DND-41 (cell line): Measurements from ENCODE around the gene MTOR.

ENCODE experiments used
- ATAC-seq: fragments of 200-7000 bp; cut with Tn5 transposase; 3 replicates; pipeline ENCODE4 v1.9.1; 2021; ENCODE audit warnings: low read depth; ENCODE audit not compliant: insufficient read depth
- DNase-seq: peaks from one replicate; pipeline ENCODE4 v3.0.0-alpha.2; 2020
- H2AFZ ChIP-seq: 2 replicates; pipeline ENCODE4 v1.6.0; 2012; ENCODE audit warnings: low read depth, low read length
- H3K27ac ChIP-seq: 2 replicates; pipeline ENCODE4 v1.5.1; 2012; ENCODE audit warnings: low read length, inconsistent platforms
- H3K27me3 ChIP-seq: fragments of 200-600 bp; sonication (generic); 2 replicates; pipeline ENCODE4 v1.6.0; 2012; ENCODE audit warnings: low read length, mild to moderate bottlenecking, inconsistent platforms; ENCODE audit not compliant: insufficient read depth, poor library complexity
- H3K36me3 ChIP-seq: 2 replicates; pipeline ENCODE4 v1.5.1; 2012; ENCODE audit warnings: low read length, inconsistent platforms; ENCODE audit not compliant: insufficient read depth
- H3K4me1 ChIP-seq: 2 replicates; pipeline ENCODE4 v1.5.1; 2012; ENCODE audit warnings: mild to moderate bottlenecking, low read length; ENCODE audit not compliant: insufficient read depth
- H3K4me2 ChIP-seq: 2 replicates; pipeline ENCODE4 v1.6.0; 2012; ENCODE audit warnings: mild to moderate bottlenecking, moderate library complexity, low read length, inconsistent platforms; ENCODE audit not compliant: insufficient read depth
- H3K4me3 ChIP-seq, 2 experiments: fragments of 200-600 bp in 1 of 2; shearing (Covaris generic) in 1 of 2; 2 replicates each; pipeline ENCODE4 v1.5.1; 2012 to 2016; ENCODE audit warnings: inconsistent platforms in 2 of 2, low read length in 2 of 2, mild to moderate bottlenecking in 2 of 2, low read depth in 1 of 2, moderate library complexity in 1 of 2
- H3K79me2 ChIP-seq: 2 replicates; pipeline ENCODE4 v1.6.0; 2012; ENCODE audit warnings: low read length, inconsistent platforms; ENCODE audit not compliant: insufficient read depth
- H3K9ac ChIP-seq: 2 replicates; pipeline ENCODE4 v1.6.0; 2012; ENCODE audit warnings: low read depth, mild to moderate bottlenecking, inconsistent platforms, low read length, moderate library complexity
- H3K9me3 ChIP-seq: 2 replicates; pipeline ENCODE4 v1.5.1; 2012; ENCODE audit warnings: low read length, moderate library complexity, mild to moderate bottlenecking, inconsistent platforms; ENCODE audit not compliant: insufficient read depth, severe bottlenecking
- H4K20me1 ChIP-seq: 2 replicates; pipeline ENCODE4 v1.6.0; 2012; ENCODE audit warnings: low read length; ENCODE audit not compliant: insufficient read depth
- EZH2 ChIP-seq: IDR thresholded peaks from 3 replicates; pipeline ENCODE4 v1.6.1; 2012; ENCODE audit warnings: borderline replicate concordance, low read depth, mild to moderate bottlenecking, moderate library complexity, low read length, inconsistent platforms; ENCODE audit not compliant: severe bottlenecking
- TF ChIP-seq, protein P1 (sequence below): IDR thresholded peaks from 2 replicates; pipeline ENCODE4 v1.5.1; 2012; ENCODE audit warnings: borderline replicate concordance, low read length, moderate library complexity, mild to moderate bottlenecking; ENCODE audit not compliant: poor library complexity, severe bottlenecking; ENCODE audit errors: extremely low read depth

MTOR gene

DNA sequence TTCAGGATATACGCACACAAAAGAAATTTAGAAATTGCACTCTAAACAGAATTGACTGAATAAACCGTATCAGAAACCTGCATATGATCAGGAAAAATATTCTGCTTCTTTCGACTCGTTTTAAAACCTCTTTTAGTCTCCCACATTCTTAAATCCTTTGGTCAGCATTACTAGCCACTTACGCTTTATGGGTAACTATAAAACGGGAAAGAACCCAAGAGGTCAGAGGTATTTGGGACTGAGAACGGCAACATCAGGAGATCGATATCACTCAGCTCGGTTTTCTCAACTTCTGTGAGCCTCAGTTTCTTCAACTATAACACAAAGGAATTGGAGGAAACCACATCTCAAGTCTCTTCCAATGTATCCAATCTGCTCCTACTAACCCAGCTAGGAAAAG, 109.6 kb downstream of the MTOR start:
- no peak for ATAC-seq
- H3K36me3 ChIP-seq, result peaks cover 84% of the 10 kb centered on the region
- TF ChIP-seq, protein P1, sequence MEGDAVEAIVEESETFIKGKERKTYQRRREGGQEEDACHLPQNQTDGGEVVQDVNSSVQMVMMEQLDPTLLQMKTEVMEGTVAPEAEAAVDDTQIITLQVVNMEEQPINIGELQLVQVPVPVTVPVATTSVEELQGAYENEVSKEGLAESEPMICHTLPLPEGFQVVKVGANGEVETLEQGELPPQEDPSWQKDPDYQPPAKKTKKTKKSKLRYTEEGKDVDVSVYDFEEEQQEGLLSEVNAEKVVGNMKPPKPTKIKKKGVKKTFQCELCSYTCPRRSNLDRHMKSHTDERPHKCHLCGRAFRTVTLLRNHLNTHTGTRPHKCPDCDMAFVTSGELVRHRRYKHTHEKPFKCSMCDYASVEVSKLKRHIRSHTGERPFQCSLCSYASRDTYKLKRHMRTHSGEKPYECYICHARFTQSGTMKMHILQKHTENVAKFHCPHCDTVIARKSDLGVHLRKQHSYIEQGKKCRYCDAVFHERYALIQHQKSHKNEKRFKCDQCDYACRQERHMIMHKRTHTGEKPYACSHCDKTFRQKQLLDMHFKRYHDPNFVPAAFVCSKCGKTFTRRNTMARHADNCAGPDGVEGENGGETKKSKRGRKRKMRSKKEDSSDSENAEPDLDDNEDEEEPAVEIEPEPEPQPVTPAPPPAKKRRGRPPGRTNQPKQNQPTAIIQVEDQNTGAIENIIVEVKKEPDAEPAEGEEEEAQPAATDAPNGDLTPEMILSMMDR, result no peak
- no peak for TF ChIP-seq EZH2

DNA sequence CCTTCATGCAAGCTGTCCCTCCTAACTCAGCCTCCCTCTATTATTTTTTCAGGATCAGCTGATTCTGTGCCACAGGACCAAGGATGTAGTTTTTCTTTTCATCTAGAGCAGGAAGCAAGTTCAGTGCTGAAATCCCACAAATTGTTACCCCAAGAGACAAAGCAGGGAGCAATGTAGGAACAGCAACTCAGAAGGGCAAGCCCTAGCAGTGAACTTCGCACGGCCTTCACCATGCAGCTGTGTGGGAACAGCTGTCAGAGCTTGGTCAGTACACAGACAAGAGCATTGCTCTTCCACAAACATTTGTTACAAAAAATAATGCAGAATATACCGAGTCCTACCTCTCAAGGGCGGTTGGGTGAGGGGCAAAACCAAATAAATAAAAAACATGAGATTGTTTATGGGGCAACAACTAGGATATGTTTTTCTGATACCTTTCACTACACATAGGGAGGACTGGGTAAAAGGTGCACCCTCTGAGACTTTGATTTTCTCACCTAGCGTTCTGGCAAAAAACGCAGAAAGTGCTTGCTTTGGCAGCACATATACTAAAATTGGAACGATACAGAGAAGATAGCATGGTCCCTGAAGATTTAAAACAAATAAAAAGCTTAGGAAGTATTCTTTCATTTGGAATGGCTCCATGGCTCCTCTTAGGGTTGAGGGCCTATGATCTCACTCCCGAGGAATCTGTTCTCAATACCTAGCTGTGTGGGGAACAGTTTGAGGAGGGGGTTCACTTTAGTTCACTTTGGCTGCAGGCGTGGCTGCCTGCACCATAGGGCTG, 110.3 kb downstream of the MTOR start:
- ATAC-seq, result no peak

More for the DNA sequence above, 109.6 kb downstream of the MTOR start:
- H2AFZ ChIP-seq, result no peak overlapping the region
- H3K4me1 ChIP-seq, result no peaks in the 10 kb centered on the region
- H3K27ac ChIP-seq, result no peak overlapping the region
- H3K9me3 ChIP-seq, result no peaks in the 10 kb centered on the region
- H3K4me3 ChIP-seq, result no peak overlapping the region
- no peaks in the 10 kb centered on the region for H3K27me3 ChIP-seq
- H3K9ac ChIP-seq, result no peak overlapping the region
- H3K4me2 ChIP-seq, result no peak overlapping the region
- H3K79me2 ChIP-seq, result no peaks in the 10 kb centered on the region
- H4K20me1 ChIP-seq, result 0 out of 2 replicates have a peak, but pooled peaks cover 3% of the 10 kb centered on the region
- no peak for DNase-seq

DNA sequence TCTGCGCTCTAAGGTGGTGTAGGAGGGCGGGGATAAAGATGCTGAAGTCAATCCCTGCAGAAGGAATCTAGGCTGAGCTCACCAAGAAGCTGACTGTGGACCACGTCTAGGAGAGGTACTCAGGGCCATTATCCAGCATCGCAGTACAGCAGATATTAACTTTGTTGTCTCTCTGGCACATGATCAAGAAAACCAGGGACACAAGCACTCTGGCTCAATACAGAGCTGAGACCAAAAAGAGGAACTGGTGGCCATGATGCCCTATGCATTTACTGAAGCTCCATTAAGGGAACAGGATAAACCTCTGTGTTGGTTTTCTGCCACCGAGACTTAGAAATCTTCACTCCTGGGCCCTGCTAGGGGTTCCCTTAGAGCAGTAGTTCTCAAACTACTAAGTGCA, 111.2 kb downstream of the MTOR start:
- TF ChIP-seq, protein P1, result no peak
- no peak for TF ChIP-seq EZH2
- Histone ChIP-seq H3K36me3 (peaks cover 87% of the 10 kb centered on the region), H3K9me3 (no peaks in the 10 kb centered on the region), H3K27ac (no peak overlapping the region), H4K20me1 (no peaks in the 10 kb centered on the region), H3K9ac (no peak overlapping the region), H3K27me3 (no peaks in the 10 kb centered on the region), H3K4me3 (no peak overlapping the region), H2AFZ (no peak overlapping the region), H3K79me2 (no peaks in the 10 kb centered on the region), H3K4me1 (no peaks in the 10 kb centered on the region), H3K4me2 (no peak overlapping the region)
- no peak for DNase-seq
- no peak for ATAC-seq

More for the DNA sequence above, 110.3 kb downstream of the MTOR start:
- Histone ChIP-seq H3K9ac (no peak overlapping the region), H3K4me3 (no peak overlapping the region), H3K4me2 (no peak overlapping the region), H3K4me1 (no peaks in the 10 kb centered on the region), H3K79me2 (no peaks in the 10 kb centered on the region), H3K36me3 (peaks cover 87% of the 10 kb centered on the region), H4K20me1 (0 out of 2 replicates have a peak, but pooled peaks cover 1% of the 10 kb centered on the region), H2AFZ (no peak overlapping the region), H3K27ac (no peak overlapping the region), H3K27me3 (no peaks in the 10 kb centered on the region), H3K9me3 (no peaks in the 10 kb centered on the region)
- TF ChIP-seq EZH2, result no peak
- TF ChIP-seq, protein P1, result no peak
- no peak for DNase-seq
